ENCODE measurements around the gene NFKBIB. TPM values are rescaled to one million over a fixed set of nuclear protein-coding genes. Genes with fewer than 3 reads are reported as not detected.

Gene NFKBIB
- total RNA-seq, 1 experiment from 2014 or later, result 51.2 TPM

GRCh38 chr19:38910488-38910887 lies 10.7 kb downstream of the NFKBIB start:
- POLR2A ChIA-PET, result no interaction called here
- ATAC-seq (no peak), DNase-seq (ENCODE audit: low read depth, low spot score) (no peak)
- Histone ChIP-seq H3K9me3 (ENCODE audit: control insufficient read depth in 1 of 2, insufficient read depth in 1 of 2, low read depth in 1 of 2, low read length in 2 of 2) (no peaks in the 10 kb centered on the region), H3K27ac (ENCODE audit: low read depth, low read length) (no peak overlapping the region), H3K27me3 (ENCODE audit: insufficient read depth, low read length) (no peaks in the 10 kb centered on the region), H3K9ac (ENCODE audit: low read length) (no peak overlapping the region), H3K4me2 (ENCODE audit: low read length) (no peak overlapping the region), H4K20me1 (ENCODE audit: insufficient read depth) (no peaks in the 10 kb centered on the region), H3K79me2 (ENCODE audit: insufficient read depth, low read length) (no peaks in the 10 kb centered on the region), H3K4me3 (replicated peaks in 1 of 2; ENCODE audit: low read depth in 1 of 2, low read length in 2 of 2) (no peak overlapping the region), H3K4me1 (ENCODE audit: control insufficient read depth in 1 of 2, insufficient read depth in 2 of 2, low read length in 2 of 2) (no peaks in the 10 kb centered on the region), H3K36me3 (ENCODE audit: control insufficient read depth in 1 of 2, insufficient read depth in 2 of 2, low read length in 2 of 2) (peaks cover 0 to 14% of the 10 kb centered on the region in 2 experiments; a peak in 1 of 4 replicates), H3K9me2 (ENCODE audit: insufficient read depth) (no peaks in the 10 kb centered on the region), H2AFZ (ENCODE audit: low read depth, low read length, poor library complexity, severe bottlenecking) (no peak overlapping the region)
- BruUV-seq (replicated peaks), result no TSS peak
- TF ChIP-seq JUND (IDR thresholded peaks at IDR 0.05) (no peak), CBX3 (IDR thresholded peaks at IDR 0.05; ENCODE audit: low read depth) (no peak), CEBPB (IDR thresholded peaks at IDR 0.05; ENCODE audit: low read depth) (no peak), POLR2AphosphoS5 (IDR thresholded peaks at IDR 0.05; ENCODE audit: low read depth, low read length) (no peak), RAD21 (IDR thresholded peaks at IDR 0.05; ENCODE audit: low read depth) (no peak), CTCF (IDR thresholded peaks at IDR 0.05 in 2 of 3, conservative IDR thresholded peaks at IDR 0.05 in 1 of 3; ENCODE audit: borderline replicate concordance in 1 of 3, insufficient read depth in 1 of 3, low read depth in 2 of 3, low read length in 2 of 3) (no peak), ZBTB33 (IDR thresholded peaks at IDR 0.05; ENCODE audit: extremely low read depth, insufficient replicate concordance, low read length) (no peak), ZFX (IDR thresholded peaks at IDR 0.05) (no peak), SP1 (IDR thresholded peaks at IDR 0.05; ENCODE audit: low read depth) (no peak), ZNF274 (IDR thresholded peaks at IDR 0.05; ENCODE audit: low read depth, low read length) (no peak)
- RAD21 ChIA-PET (ENCODE audit: low non-redundant PET in 1 of 2, low total read pairs in 2 of 2, uncharacterized antibody in 2 of 2, unreplicated experiment in 2 of 2), result no interaction called here
- intact Hi-C loops (cut with micrococcal nuclease), result no loop called here
- CTCF ChIA-PET, result no interaction called here
